Measurements from ENCODE around the gene LPP. TPM values are rescaled to one million over a fixed set of nuclear protein-coding genes. Genes with fewer than 3 reads are reported as not detected.

Gene LPP
- polyA plus RNA-seq, 1 donor (not counting 4 experiments of a cell fraction or from before 2014, with no cell fraction given) = 16.0 TPM

DNA sequence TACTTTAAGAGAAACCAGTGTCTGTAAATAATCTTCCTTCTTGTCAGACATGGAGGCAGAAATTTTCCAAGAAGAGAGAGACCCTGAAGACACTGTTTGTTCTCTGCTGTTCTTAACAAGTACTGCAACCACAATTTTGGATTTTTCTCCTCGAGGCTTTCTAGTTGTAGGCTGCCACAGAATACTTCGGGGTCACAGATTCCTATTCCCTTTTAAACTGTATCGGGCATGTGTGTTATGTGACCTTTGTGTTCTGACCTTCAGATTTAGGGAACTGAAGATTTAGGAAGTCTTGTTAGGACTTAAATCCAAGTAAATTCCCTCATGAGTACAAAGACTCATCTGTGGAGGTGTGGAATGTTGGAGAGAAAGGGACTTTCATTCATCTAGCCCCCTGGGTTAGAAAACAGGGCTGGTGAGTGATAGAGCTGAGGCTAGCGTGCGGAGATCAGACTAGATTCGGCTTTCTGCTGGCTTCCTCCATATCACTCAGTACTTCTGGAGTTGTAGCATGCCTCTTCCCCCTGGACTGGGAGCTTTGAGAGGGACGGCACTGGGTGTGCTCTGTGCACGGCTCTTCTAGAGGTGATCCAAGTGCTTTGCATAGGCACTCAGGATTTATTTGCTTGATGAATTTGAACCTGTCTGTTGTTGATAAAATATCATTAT, 237.0 kb downstream of the LPP start:
- H3K4me2 ChIP-seq (ENCODE audit: control insufficient read depth, extremely low read depth, insufficient read depth, low read depth, low read length) = peak overlapping the region; percentile 97
- no peaks in the 10 kb centered on the region for H3K9me1 ChIP-seq (ENCODE audit: control insufficient read depth, extremely low read depth, insufficient read depth, low read length)
- no peak for FAIRE-seq
- no peaks in the 10 kb centered on the region for H3K36me3 ChIP-seq (ENCODE audit: control insufficient read depth in 2 of 2, extremely low read depth in 1 of 2, insufficient read depth in 2 of 2, low read length in 2 of 2)
- H3K4me3 ChIP-seq (ENCODE audit: control insufficient read depth in 2 of 3, extremely low read depth in 1 of 3, insufficient read depth in 2 of 3, low read depth in 1 of 3, low read length in 3 of 3) = no peak overlapping the region
- H3K27me3 ChIP-seq (ENCODE audit: control insufficient read depth, extremely low read depth, insufficient read depth, low read length) = no peaks in the 10 kb centered on the region
- peak overlapping the region; percentile 50 for H2AFZ ChIP-seq (ENCODE audit: control insufficient read depth, low read length)
- peaks cover 34% of the 10 kb centered on the region for H3K4me1 ChIP-seq (ENCODE audit: control insufficient read depth, extremely low read depth, insufficient read depth, low read length)
- TF ChIP-seq, protein P1, sequence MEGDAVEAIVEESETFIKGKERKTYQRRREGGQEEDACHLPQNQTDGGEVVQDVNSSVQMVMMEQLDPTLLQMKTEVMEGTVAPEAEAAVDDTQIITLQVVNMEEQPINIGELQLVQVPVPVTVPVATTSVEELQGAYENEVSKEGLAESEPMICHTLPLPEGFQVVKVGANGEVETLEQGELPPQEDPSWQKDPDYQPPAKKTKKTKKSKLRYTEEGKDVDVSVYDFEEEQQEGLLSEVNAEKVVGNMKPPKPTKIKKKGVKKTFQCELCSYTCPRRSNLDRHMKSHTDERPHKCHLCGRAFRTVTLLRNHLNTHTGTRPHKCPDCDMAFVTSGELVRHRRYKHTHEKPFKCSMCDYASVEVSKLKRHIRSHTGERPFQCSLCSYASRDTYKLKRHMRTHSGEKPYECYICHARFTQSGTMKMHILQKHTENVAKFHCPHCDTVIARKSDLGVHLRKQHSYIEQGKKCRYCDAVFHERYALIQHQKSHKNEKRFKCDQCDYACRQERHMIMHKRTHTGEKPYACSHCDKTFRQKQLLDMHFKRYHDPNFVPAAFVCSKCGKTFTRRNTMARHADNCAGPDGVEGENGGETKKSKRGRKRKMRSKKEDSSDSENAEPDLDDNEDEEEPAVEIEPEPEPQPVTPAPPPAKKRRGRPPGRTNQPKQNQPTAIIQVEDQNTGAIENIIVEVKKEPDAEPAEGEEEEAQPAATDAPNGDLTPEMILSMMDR (optimal IDR thresholded peaks at IDR 0.05 in 1 of 3, IDR thresholded peaks at IDR 0.05 in 1 of 3, conservative IDR thresholded peaks at IDR 0.05 in 1 of 3; ENCODE audit: extremely low read depth in 1 of 3, insufficient read depth in 2 of 3, low read length in 3 of 3) = no peak
- no peak for TF ChIP-seq EZH2 (IDR thresholded peaks at IDR 0.05; ENCODE audit: low read length)
- H3K9ac ChIP-seq (ENCODE audit: control insufficient read depth, extremely low read depth, insufficient read depth, low read length) = peak overlapping the region; percentile 66
- no peaks in the 10 kb centered on the region for H4K20me1 ChIP-seq (ENCODE audit: control insufficient read depth, extremely low read depth, insufficient read depth, low read length)
- dilution Hi-C loops (cut with MboI; ENCODE audit: extremely low pct_ligation_motif_present, low sequenced_read_pairs) = no loop called here
- H3K27ac ChIP-seq (ENCODE audit: control insufficient read depth, insufficient read depth, low read length) = peak overlapping the region; percentile 92
- no peak for DNase-seq (ENCODE audit: low read depth, low spot score)
- peaks cover 6% of the 10 kb centered on the region for H3K79me2 ChIP-seq (ENCODE audit: control insufficient read depth, insufficient read depth, low read length)
- no peaks in the 10 kb centered on the region for H3K9me3 ChIP-seq (ENCODE audit: control insufficient read depth, low read depth, low read length)

DNA sequence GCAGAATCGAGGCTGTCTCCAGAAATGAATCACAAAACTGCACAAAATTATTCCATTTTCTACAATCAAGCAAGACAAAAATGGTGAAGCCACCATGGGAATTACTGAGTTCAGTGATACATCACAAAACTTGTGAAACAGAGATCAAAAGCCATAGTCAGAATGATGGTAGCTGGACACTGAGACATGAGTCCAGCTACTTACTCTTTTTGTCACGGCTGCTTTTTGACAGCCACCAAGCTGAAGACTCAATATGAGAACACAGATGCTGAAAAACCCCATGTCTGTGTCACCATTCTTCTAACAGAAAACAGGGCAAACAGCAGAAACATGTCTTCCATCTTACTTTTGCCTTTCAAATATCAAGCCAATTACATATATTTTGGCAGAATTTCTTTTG, 237.6 kb downstream of the LPP start:
- H3K27me3 ChIP-seq (ENCODE audit: control insufficient read depth, extremely low read depth, insufficient read depth, low read length) = no peaks in the 10 kb centered on the region
- dilution Hi-C loops (cut with MboI; ENCODE audit: extremely low pct_ligation_motif_present, low sequenced_read_pairs) = no loop called here
- TF ChIP-seq EZH2 (IDR thresholded peaks at IDR 0.05; ENCODE audit: low read length) = no peak
- TF ChIP-seq, protein P1 (optimal IDR thresholded peaks at IDR 0.05 in 1 of 3, IDR thresholded peaks at IDR 0.05 in 1 of 3, conservative IDR thresholded peaks at IDR 0.05 in 1 of 3; ENCODE audit: extremely low read depth in 1 of 3, insufficient read depth in 2 of 3, low read length in 3 of 3) = no peak
- H3K79me2 ChIP-seq (ENCODE audit: control insufficient read depth, insufficient read depth, low read length) = peaks cover 6% of the 10 kb centered on the region
- no peak overlapping the region for H3K4me2 ChIP-seq (ENCODE audit: control insufficient read depth, extremely low read depth, insufficient read depth, low read depth, low read length)
- H3K4me1 ChIP-seq (ENCODE audit: control insufficient read depth, extremely low read depth, insufficient read depth, low read length) = peaks cover 41% of the 10 kb centered on the region
- H3K27ac ChIP-seq (ENCODE audit: control insufficient read depth, insufficient read depth, low read length) = no peak overlapping the region
- no peak overlapping the region for H3K9ac ChIP-seq (ENCODE audit: control insufficient read depth, extremely low read depth, insufficient read depth, low read length)
- no peak for DNase-seq (ENCODE audit: low read depth, low spot score)
- no peaks in the 10 kb centered on the region for H3K9me3 ChIP-seq (ENCODE audit: control insufficient read depth, low read depth, low read length)
- H3K9me1 ChIP-seq (ENCODE audit: control insufficient read depth, extremely low read depth, insufficient read depth, low read length) = no peaks in the 10 kb centered on the region
- no peaks in the 10 kb centered on the region for H4K20me1 ChIP-seq (ENCODE audit: control insufficient read depth, extremely low read depth, insufficient read depth, low read length)
- no peak overlapping the region for H3K4me3 ChIP-seq (ENCODE audit: control insufficient read depth in 2 of 3, extremely low read depth in 1 of 3, insufficient read depth in 2 of 3, low read depth in 1 of 3, low read length in 3 of 3)
- no peak for FAIRE-seq
- H2AFZ ChIP-seq (ENCODE audit: control insufficient read depth, low read length) = no peak overlapping the region
- H3K36me3 ChIP-seq (ENCODE audit: control insufficient read depth in 2 of 2, extremely low read depth in 1 of 2, insufficient read depth in 2 of 2, low read length in 2 of 2) = no peaks in the 10 kb centered on the region

Measured in keratinocyte (primary cell).